Measurements from ENCODE around the gene DMP1. TPM values are rescaled to one million over a fixed set of nuclear protein-coding genes. Genes with fewer than 3 reads are reported as not detected.

DMP1 gene, protein sequence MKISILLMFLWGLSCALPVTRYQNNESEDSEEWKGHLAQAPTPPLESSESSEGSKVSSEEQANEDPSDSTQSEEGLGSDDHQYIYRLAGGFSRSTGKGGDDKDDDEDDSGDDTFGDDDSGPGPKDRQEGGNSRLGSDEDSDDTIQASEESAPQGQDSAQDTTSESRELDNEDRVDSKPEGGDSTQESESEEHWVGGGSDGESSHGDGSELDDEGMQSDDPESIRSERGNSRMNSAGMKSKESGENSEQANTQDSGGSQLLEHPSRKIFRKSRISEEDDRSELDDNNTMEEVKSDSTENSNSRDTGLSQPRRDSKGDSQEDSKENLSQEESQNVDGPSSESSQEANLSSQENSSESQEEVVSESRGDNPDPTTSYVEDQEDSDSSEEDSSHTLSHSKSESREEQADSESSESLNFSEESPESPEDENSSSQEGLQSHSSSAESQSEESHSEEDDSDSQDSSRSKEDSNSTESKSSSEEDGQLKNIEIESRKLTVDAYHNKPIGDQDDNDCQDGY
- total RNA-seq, result not detected

DNA sequence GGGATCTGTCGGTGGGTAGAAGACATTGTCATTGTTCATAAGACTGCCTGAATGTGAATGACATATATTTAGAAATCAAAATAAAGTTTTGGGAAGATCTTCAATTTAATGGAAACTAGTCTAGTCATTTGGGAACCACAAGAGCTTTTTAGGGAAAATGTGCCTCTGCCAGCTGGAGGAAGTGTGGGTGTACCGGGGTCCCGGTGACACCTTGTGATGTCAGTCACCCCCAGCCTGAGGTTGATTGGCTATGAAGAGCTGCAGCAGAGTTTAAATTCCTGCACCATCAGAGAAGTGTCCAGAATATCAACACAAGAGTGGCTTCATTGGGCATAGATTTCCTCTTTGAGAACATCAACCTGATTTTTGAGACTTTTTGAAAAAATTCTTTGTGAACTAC lies at the start of gene DMP1:
Gene DMP1, plus strand, starts transcription at position 301 of the 400 bp plus-strand sequence. CDS start 6,213 bp downstream, outside the sequence.
- ATAC-seq (no peak), DNase-seq (no peak)
- TF ChIP-seq POLR2A (IDR thresholded peaks at IDR 0.05), result no peak
- TF ChIP-seq, protein P1, sequence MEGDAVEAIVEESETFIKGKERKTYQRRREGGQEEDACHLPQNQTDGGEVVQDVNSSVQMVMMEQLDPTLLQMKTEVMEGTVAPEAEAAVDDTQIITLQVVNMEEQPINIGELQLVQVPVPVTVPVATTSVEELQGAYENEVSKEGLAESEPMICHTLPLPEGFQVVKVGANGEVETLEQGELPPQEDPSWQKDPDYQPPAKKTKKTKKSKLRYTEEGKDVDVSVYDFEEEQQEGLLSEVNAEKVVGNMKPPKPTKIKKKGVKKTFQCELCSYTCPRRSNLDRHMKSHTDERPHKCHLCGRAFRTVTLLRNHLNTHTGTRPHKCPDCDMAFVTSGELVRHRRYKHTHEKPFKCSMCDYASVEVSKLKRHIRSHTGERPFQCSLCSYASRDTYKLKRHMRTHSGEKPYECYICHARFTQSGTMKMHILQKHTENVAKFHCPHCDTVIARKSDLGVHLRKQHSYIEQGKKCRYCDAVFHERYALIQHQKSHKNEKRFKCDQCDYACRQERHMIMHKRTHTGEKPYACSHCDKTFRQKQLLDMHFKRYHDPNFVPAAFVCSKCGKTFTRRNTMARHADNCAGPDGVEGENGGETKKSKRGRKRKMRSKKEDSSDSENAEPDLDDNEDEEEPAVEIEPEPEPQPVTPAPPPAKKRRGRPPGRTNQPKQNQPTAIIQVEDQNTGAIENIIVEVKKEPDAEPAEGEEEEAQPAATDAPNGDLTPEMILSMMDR (IDR thresholded peaks at IDR 0.05), result no peak
- 86 to 94% methylated on average over 3 of the region's 3 CpGs for WGBS, 2 donors
- Histone ChIP-seq H3K27me3 (no peaks in the 10 kb centered on the region), H3K4me1 (no peaks in the 10 kb centered on the region), H3K36me3 (replicated peaks in 1 of 2; ENCODE audit: insufficient read depth in 1 of 2, low read depth in 2 of 2) (no peaks in the 10 kb centered on the region), H3K9me3 (no peaks in the 10 kb centered on the region), H3K4me3 (no peak within 1 kb of the TSS), H3K27ac (no peak within 1 kb of the TSS)
- intact Hi-C loops (cut with DNase I), result no loop called here

DNA sequence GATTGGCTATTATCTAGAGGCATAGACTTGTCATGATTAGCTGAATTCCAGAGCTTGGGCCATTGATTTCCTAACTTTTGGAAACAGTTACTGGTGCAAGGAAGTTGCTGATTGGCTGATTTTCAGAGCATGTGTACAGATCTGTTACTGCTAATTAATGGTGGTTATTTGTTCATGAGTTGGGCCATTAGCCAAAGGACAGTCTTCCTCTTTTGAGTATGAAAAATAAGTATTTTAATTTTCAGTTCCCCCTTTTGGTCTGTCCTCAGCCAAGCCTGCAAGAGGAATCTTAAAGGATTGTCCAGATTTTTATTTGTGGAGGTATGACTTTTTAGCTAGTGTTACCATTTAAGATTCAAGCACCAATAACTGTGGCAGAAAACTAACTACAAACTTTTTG lies 48.7 kb upstream of the DMP1 start:
- H3K36me3 ChIP-seq (replicated peaks in 1 of 2; ENCODE audit: insufficient read depth in 1 of 2, low read depth in 2 of 2), result no peaks in the 10 kb centered on the region
- no peaks in the 10 kb centered on the region for H3K4me1 ChIP-seq
- H3K9me3 ChIP-seq, result no peaks in the 10 kb centered on the region
- intact Hi-C loops (cut with DNase I), result no loop called here
- H3K27ac ChIP-seq, result no peak overlapping the region
- no peak overlapping the region for H3K4me3 ChIP-seq
- H3K27me3 ChIP-seq, result no peaks in the 10 kb centered on the region
- DNase-seq (no peak), ATAC-seq (no peak)
- no peak for TF ChIP-seq POLR2A (IDR thresholded peaks at IDR 0.05)
- TF ChIP-seq, protein P1 (IDR thresholded peaks at IDR 0.05), result no peak

DNA sequence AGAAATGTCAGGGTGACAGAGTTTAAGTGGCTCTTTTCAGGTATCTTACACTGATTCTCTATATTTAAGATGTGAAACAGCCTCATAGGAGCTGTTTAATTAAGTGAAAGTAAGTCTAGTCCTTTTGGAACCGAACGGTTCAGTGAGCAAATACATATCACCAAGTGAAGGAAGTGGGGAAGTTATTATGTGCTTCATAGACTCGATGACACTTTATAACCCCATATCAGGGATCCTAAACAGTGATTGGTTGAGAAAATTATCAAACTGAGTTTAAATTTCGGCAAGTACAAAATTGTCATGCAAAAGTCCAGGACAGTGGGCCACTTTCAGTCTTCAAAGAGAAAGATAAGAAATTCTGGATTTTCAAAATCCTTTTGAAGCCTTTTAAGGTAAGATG lies 41.9 kb upstream of the DMP1 start, which contains the start of gene DSPP:
Gene DSPP, plus strand, starts transcription at position 301 of the 400 bp plus-strand sequence. CDS start 2,380 bp downstream, outside the sequence.
- Histone ChIP-seq H3K9me3 (peaks cover 0 to 5% (median 0%) of the 10 kb centered on the region in 3 donors), H3K4me3 (no peak within 1 kb of the TSS), H3K27me3 (no peaks in the 10 kb centered on the region), H3K4me1 (no peaks in the 10 kb centered on the region), H3K36me3 (replicated peaks in 1 of 2; ENCODE audit: insufficient read depth in 1 of 2, low read depth in 2 of 2) (no peaks in the 10 kb centered on the region), H3K27ac (no peak within 1 kb of the TSS)
- intact Hi-C loops (cut with DNase I), result no loop called here
- no peak for ATAC-seq
- 81 to 82% methylated on average over 4 of the region's 4 CpGs for WGBS, 2 donors
- TF ChIP-seq POLR2A (IDR thresholded peaks at IDR 0.05), result no peak
- TF ChIP-seq, protein P1 (IDR thresholded peaks at IDR 0.05), result no peak
- DNase-seq, result no peak

DNA sequence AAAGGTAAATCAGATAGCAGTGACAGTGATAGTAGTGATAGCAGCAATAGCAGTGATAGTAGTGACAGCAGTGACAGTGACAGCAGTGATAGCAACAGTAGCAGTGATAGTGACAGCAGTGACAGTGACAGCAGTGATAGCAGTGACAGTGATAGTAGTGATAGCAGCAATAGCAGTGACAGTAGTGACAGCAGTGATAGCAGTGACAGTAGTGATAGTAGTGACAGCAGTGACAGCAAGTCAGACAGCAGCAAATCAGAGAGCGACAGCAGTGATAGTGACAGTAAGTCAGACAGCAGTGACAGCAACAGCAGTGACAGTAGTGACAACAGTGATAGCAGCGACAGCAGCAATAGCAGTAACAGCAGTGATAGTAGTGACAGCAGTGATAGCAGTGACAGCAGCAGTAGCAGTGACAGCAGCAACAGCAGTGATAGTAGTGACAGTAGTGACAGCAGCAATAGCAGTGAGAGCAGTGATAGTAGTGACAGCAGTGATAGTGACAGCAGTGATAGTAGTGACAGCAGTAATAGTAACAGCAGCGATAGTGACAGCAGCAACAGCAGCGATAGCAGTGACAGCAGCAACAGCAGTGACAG lies 35.7 kb upstream of the DMP1 start:
- H3K36me3 ChIP-seq (replicated peaks in 1 of 2; ENCODE audit: insufficient read depth in 1 of 2, low read depth in 2 of 2), result no peaks in the 10 kb centered on the region
- H3K4me3 ChIP-seq, result no peak overlapping the region
- no peaks in the 10 kb centered on the region for H3K4me1 ChIP-seq
- H3K9me3 ChIP-seq, result no peaks in the 10 kb centered on the region
- no peak for DNase-seq
- intact Hi-C loops (cut with DNase I), result no loop called here
- 78 to 82% methylated on average over 4 of the region's 4 CpGs for WGBS, 2 donors
- no peaks in the 10 kb centered on the region for H3K27me3 ChIP-seq
- no peak overlapping the region for H3K27ac ChIP-seq
- ATAC-seq, result no peak
- no peak for TF ChIP-seq POLR2A (IDR thresholded peaks at IDR 0.05)
- TF ChIP-seq, protein P1 (IDR thresholded peaks at IDR 0.05), result no peak
